ENCODE measurements around the gene PCDHGA4. TPM values are rescaled to one million over a fixed set of nuclear protein-coding genes. Genes with fewer than 3 reads are reported as not detected.
"Not testable (repeated sequence)": the region's sequence is repeated elsewhere in the genome, so short reads cannot be mapped to it uniquely, and the experiment has no call there.

The PCDHGA4 gene
- polyA plus RNA-seq, 4 donors: 2.3 to 4.6 (median 2.4) TPM

- DNase-seq (ENCODE audit: low read depth in 4 of 4, low spot score in 3 of 4): no peak
These were observed 27.9 kb downstream of the PCDHGA4 start, which contains the start of gene PCDHGA7 for GRCh38 chr5:141382469-141383294. PCDHGA7 (plus strand) TSS chr5:141382742; CDS start chr5:141382900, 158 bp downstream.

GRCh38 chr5:141383345-141383744 is 28.5 kb downstream of the PCDHGA4 start:
- no peak for DNase-seq (ENCODE audit: low read depth in 4 of 4, low spot score in 3 of 4)

- no peak for DNase-seq (ENCODE audit: low read depth in 4 of 4, low spot score in 3 of 4)
These were observed 29.8 kb downstream of the PCDHGA4 start for GRCh38 chr5:141384471-141385267.

DNA sequence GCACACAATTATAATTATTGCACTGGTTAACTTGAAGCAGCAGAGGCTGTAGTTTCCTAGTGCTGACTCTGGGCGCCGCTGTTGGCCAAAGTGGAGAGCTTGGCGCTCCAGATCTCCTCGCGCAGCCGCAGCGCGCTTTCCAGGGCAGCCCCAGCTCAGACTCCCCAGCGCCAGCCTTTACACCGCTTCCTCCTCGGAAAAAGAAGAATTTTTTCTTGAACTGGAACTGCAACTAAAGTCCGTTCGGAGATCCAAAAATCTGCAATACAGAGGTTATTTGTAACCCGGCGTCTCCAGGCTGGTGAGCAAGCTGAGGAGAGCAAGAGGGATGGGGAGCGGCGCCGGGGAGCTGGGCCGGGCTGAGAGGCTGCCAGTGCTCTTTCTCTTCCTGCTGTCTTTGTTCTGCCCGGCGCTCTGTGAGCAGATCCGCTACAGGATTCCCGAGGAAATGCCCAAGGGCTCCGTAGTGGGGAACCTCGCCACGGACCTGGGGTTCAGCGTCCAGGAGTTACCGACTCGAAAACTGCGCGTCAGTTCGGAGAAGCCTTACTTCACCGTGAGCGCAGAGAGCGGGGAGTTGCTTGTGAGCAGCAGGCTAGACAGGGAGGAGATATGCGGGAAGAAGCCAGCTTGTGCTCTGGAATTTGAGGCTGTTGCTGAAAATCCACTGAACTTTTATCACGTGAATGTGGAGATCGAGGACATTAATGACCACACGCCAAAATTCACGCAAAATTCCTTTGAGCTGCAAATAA is 32.9 kb downstream of the PCDHGA4 start, which contains the start of gene PCDHGB4:
Gene PCDHGB4 (plus strand): TSS at position 142 of the 755 bp plus-strand sequence. CDS start 187 bp downstream, at position 329.
- DNase-seq (ENCODE audit: low read depth in 4 of 4, low spot score in 3 of 4): not testable (repeated sequence)

DNA sequence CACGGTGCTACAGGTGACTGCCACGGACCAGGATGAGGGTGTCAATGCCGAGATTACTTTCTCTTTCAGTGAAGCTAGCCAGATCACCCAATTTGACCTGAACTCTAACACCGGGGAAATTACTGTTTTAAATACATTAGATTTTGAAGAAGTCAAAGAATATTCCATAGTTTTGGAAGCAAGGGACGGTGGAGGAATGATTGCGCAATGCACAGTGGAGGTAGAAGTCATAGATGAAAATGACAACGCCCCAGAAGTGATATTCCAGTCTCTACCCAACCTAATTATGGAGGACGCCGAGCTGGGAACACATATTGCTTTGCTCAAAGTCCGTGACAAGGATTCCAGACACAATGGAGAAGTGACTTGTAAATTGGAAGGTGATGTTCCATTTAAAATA is 33.8 kb downstream of the PCDHGA4 start:
- no peak for DNase-seq (ENCODE audit: low read depth in 4 of 4, low spot score in 3 of 4)

DNA sequence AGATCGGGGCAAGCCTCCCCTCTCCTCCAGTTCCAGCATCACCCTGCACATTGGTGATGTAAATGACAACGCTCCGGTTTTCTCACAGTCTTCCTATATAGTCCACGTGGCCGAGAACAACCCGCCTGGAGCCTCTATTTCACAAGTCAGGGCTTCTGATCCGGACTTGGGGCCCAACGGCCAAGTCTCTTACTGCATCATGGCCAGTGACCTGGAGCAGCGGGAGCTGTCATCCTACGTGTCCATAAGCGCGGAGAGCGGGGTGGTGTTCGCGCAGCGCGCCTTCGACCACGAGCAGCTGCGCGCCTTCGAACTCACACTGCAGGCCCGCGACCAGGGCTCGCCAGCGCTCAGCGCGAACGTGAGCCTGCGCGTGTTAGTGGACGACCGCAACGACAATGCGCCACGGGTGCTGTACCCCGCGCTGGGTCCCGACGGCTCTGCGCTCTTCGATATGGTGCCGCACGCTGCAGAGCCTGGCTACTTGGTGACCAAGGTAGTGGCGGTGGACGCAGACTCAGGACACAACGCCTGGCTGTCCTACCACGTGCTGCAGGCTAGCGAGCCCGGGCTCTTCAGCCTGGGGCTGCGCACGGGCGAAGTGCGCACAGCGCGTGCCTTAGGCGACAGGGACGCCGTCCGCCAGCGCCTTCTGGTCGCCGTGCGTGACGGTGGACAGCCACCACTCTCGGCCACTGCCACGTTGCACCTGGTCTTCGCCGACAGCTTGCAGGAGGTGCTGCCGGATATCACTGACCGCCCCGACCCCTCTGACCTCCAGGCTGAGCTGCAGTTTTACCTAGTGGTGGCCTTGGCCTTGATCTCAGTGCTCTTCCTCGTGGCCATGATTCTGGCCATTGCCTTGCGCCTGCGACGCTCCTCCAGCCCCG is 34.6 kb downstream of the PCDHGA4 start:
- DNase-seq (ENCODE audit: low read depth in 4 of 4, low spot score in 3 of 4): no peak

GRCh38 chr5:141392429-141393198 is 37.8 kb downstream of the PCDHGA4 start, which contains the start of gene PCDHGA8:
PCDHGA8 (plus strand) TSS chr5:141392633; CDS start chr5:141392814, 181 bp downstream.
- DNase-seq (ENCODE audit: low read depth in 4 of 4, low spot score in 3 of 4): no peak

DNA sequence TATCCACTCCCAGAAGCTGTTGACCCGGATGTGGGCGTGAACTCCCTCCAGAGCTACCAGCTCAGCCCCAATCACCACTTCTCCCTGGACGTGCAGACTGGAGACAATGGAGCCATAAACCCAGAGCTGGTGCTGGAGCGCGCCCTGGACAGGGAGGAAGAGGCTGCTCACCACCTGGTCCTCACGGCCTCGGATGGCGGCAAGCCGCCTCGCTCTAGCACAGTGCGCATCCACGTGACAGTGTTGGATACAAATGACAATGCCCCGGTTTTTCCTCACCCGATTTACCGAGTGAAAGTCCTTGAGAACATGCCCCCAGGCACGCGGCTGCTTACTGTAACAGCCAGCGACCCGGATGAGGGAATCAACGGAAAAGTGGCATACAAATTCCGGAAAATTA is 38.4 kb downstream of the PCDHGA4 start:
- DNase-seq (ENCODE audit: low read depth in 4 of 4, low spot score in 3 of 4): no peak

DNA sequence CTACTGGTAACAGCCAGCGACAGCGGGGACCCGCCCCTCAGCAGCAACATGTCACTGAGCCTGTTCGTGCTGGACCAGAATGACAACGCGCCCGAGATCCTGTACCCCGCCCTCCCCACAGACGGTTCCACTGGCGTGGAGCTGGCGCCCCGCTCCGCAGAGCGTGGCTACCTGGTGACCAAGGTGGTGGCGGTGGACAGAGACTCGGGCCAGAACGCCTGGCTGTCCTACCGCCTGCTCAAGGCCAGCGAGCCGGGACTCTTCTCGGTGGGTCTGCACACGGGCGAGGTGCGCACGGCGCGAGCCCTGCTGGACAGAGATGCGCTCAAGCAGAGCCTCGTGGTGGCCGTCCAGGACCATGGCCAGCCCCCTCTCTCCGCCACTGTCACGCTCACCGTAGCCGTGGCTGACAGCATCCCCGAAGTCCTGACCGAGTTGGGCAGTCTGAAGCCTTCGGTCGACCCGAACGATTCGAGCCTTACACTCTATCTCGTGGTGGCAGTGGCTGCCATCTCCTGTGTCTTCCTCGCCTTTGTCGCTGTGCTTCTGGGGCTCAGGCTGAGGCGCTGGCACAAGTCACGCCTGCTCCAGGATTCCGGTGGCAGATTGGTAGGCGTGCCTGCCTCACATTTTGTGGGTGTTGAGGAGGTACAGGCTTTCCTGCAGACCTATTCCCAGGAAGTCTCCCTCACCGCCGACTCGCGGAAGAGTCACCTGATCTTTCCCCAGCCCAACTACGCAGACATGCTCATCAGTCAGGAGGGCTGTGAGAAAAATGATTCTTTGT is 39.8 kb downstream of the PCDHGA4 start:
- not testable (repeated sequence) for DNase-seq (ENCODE audit: low read depth in 4 of 4, low spot score in 3 of 4)

GRCh38 chr5:141397756-141398551 is 43.1 kb downstream of the PCDHGA4 start, which contains the start of gene PCDHGB5:
PCDHGB5 (plus strand) TSS chr5:141397947; CDS start chr5:141398128, 181 bp downstream.
- DNase-seq (ENCODE audit: low read depth in 4 of 4, low spot score in 3 of 4): not testable (repeated sequence)

DNA sequence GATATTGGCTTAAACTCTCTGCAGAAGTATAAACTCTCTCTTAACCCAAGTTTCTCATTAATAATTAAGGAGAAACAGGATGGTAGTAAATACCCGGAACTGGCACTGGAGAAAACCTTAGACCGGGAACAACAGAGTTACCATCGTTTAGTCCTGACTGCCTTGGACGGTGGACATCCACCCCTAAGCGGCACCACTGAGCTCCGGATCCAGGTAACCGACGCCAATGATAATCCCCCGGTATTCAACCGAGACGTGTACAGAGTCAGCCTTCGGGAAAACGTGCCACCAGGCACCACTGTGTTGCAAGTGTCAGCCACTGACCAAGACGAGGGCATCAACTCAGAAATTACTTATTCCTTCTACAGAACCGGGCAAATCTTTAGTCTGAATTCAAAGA is 43.8 kb downstream of the PCDHGA4 start:
- no peak for DNase-seq (ENCODE audit: low read depth in 4 of 4, low spot score in 3 of 4)

DNA sequence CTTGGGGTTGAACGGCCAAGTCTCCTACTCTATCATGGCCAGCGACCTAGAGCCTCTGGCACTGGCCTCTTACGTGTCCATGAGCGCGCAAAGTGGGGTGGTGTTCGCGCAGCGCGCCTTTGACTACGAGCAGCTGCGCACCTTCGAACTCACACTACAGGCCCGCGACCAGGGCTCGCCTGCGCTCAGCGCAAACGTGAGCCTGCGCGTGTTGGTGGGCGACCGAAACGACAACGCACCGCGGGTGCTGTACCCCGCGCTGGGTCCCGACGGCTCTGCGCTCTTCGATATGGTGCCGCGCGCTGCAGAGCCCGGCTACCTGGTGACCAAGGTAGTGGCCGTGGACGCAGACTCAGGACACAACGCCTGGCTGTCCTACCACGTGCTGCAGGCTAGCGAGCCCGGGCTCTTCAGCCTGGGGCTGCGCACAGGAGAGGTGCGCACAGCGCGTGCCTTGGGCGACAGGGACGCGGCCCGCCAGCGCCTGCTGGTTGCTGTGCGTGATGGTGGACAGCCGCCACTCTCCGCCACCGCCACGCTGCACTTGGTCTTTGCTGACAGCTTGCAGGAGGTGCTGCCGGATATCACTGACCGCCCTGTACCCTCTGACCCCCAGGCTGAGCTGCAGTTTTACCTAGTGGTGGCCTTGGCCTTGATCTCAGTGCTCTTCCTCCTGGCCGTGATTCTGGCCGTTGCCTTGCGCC is 44.9 kb downstream of the PCDHGA4 start:
- DNase-seq (ENCODE audit: low read depth in 4 of 4, low spot score in 3 of 4): no peak

GRCh38 chr5:141402553-141403243 is 47.9 kb downstream of the PCDHGA4 start, which contains the start of gene PCDHGA9:
PCDHGA9 (plus strand) TSS chr5:141402778; CDS start chr5:141402953, 175 bp downstream.
- DNase-seq (ENCODE audit: low read depth in 4 of 4, low spot score in 3 of 4): no peak

DNA sequence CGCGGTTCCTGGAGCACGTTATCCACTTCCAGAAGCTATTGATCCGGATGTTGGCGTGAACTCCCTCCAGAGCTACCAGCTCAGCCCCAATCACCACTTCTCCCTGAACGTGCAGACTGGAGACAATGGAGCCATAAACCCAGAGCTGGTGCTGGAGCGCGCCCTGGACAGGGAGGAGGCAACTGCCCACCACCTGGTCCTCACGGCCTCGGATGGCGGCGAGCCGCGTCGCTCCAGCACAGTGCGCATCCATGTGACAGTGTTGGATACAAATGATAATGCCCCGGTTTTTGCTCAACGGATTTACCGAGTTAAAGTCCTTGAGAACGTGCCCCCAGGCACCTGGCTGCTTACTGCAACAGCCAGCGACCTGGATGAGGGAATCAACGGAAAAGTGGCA is 48.6 kb downstream of the PCDHGA4 start:
- DNase-seq (ENCODE audit: low read depth in 4 of 4, low spot score in 3 of 4): no peak
